GM18505 (cell line): ENCODE results near the gene TGFBRAP1.

Experiments
- ATAC-seq: cut with Tn5 transposase; IDR thresholded peaks from one replicate; pipeline ENCODE4 v1.9.1; 2021; ENCODE audit not compliant: unreplicated experiment
- POLR2A ChIP-seq: IDR thresholded peaks from 4 replicates; pipeline ENCODE4 v1.6.1; 2011; ENCODE audit warnings: borderline replicate concordance; ENCODE audit not compliant: insufficient read depth, insufficient read length; ENCODE audit errors: extremely low read depth

Gene TGFBRAP1

GRCh38 chr2:105294046-105294445, 35.5 kb downstream of the TGFBRAP1 start:
- no peak for ATAC-seq
- no peak for TF ChIP-seq POLR2A

GRCh38 chr2:105291981-105292380, 37.6 kb downstream of the TGFBRAP1 start:
- no peak for TF ChIP-seq POLR2A
- ATAC-seq = no peak

GRCh38 chr2:105290981-105291660, 38.4 kb downstream of the TGFBRAP1 start:
- ATAC-seq = no peak
- TF ChIP-seq POLR2A = no peak

- no peak for TF ChIP-seq POLR2A
Measured at GRCh38 chr2:105288133-105288532, 41.4 kb downstream of the TGFBRAP1 start.

GRCh38 chr2:105287692-105288091, 41.8 kb downstream of the TGFBRAP1 start:
- no peak for TF ChIP-seq POLR2A
- no peak for ATAC-seq

More at GRCh38 chr2:105288133-105288532, 41.4 kb downstream of the TGFBRAP1 start:
- no peak for ATAC-seq

GRCh38 chr2:105283532-105283931, 46.0 kb downstream of the TGFBRAP1 start:
- no peak for TF ChIP-seq POLR2A

GRCh38 chr2:105280281-105280680, 49.3 kb downstream of the TGFBRAP1 start:
- ATAC-seq = no peak
- TF ChIP-seq POLR2A = no peak

More at GRCh38 chr2:105283532-105283931, 46.0 kb downstream of the TGFBRAP1 start:
- ATAC-seq = no peak

GRCh38 chr2:105279126-105279525, 50.4 kb downstream of the TGFBRAP1 start:
- no peak for TF ChIP-seq POLR2A
- ATAC-seq = no peak

- no peak for ATAC-seq
- no peak for TF ChIP-seq POLR2A
Measured at GRCh38 chr2:105278654-105279053, 50.9 kb downstream of the TGFBRAP1 start.

- no peak for ATAC-seq
- no peak for TF ChIP-seq POLR2A
Measured at GRCh38 chr2:105274046-105274445, 55.5 kb downstream of the TGFBRAP1 start.

- no peak for ATAC-seq
- no peak for TF ChIP-seq POLR2A
Measured at GRCh38 chr2:105272176-105272575, 57.4 kb downstream of the TGFBRAP1 start.

- no peak for TF ChIP-seq POLR2A
- no peak for ATAC-seq
Measured at GRCh38 chr2:105271393-105272045, 58.0 kb downstream of the TGFBRAP1 start.

- TF ChIP-seq POLR2A = no peak
- ATAC-seq = no peak
Measured at GRCh38 chr2:105269426-105269825, 60.1 kb downstream of the TGFBRAP1 start.

- ATAC-seq = no peak
- TF ChIP-seq POLR2A = no peak
Measured at GRCh38 chr2:105262651-105263091, 66.9 kb downstream of the TGFBRAP1 start.

- ATAC-seq = no peak
- TF ChIP-seq POLR2A = no peak
Measured at GRCh38 chr2:105261061-105261460, 68.5 kb downstream of the TGFBRAP1 start.

- ATAC-seq = no peak
- no peak for TF ChIP-seq POLR2A
Measured at GRCh38 chr2:105258835-105259350, 70.6 kb downstream of the TGFBRAP1 start.
